Panc1 (cell line): ENCODE measurements around the gene LHFPL3. TPM values are rescaled to one million over a fixed set of nuclear protein-coding genes. Genes with fewer than 3 reads are reported as not detected.

Source experiments
- ATAC-seq: fragments of 200-7000 bp; cut with Tn5 transposase; 2 replicates; pipeline ENCODE4 v1.9.1; 2020; ENCODE audit warnings: mild to moderate bottlenecking, moderate library complexity
- BruUV-seq: library from RNA; stranded (reverse); fragments of 400-500 nt; replicated peaks from 2 replicates; lab custom pipeline; 2021; lab: Mats Ljungman, UMichigan
- CTCF ChIA-PET: fragments of 300-600 bp; sonication (Branson Sonifier 250); formaldehyde crosslinking; loops from one replicate; lab custom pipeline; 2022; ENCODE audit warnings: antibody characterized with exemption; lab: Charles Lee
- POLR2A ChIA-PET: fragments of 300-600 bp; sonication (Branson Sonifier 250); formaldehyde crosslinking; loops from one replicate; lab custom pipeline; 2022; ENCODE audit warnings: antibody characterized with exemption; lab: Charles Lee
- DNase-seq: peaks from one replicate; pipeline ENCODE4 v3.0.0-alpha.2; 2010; ENCODE audit warnings: low read depth, low spot score
- H3K27ac ChIP-seq: 2 replicates; pipeline ENCODE4 v1.5.1; 2011; ENCODE audit warnings: mild to moderate bottlenecking, low read length, inconsistent platforms
- H3K27me3 ChIP-seq: fragments of 200-500 bp; sonication (Bioruptor generic); 2 replicates; pipeline ENCODE4 v1.6.0; 2014; ENCODE audit warnings: low read length, inconsistent platforms; ENCODE audit not compliant: control insufficient read depth, insufficient read depth
- H3K36me3 ChIP-seq: fragments of 200-500 bp; sonication (Bioruptor generic); 2 replicates; pipeline ENCODE4 v1.5.1; 2014; ENCODE audit warnings: inconsistent platforms, mild to moderate bottlenecking, low read length, moderate library complexity; ENCODE audit not compliant: control insufficient read depth, insufficient read depth
- H3K4me1 ChIP-seq: 2 replicates; pipeline ENCODE4 v1.5.1; 2011; ENCODE audit warnings: inconsistent platforms, mild to moderate bottlenecking, low read length, moderate library complexity; ENCODE audit not compliant: control insufficient read depth, insufficient read depth
- H3K4me3 ChIP-seq, 2 experiments: 2 replicates each; pipeline ENCODE4 v1.5.1; 2011 to 2012; ENCODE audit warnings: low read depth in 2 of 2, low read length in 2 of 2, mild to moderate bottlenecking in 2 of 2, inconsistent platforms in 1 of 2, moderate library complexity in 1 of 2
- H3K9me3 ChIP-seq: fragments of 200-500 bp; sonication (Bioruptor generic); 2 replicates; pipeline ENCODE4 v1.5.1; 2014; ENCODE audit warnings: low read depth, mild to moderate bottlenecking, inconsistent platforms, low read length, moderate library complexity; ENCODE audit not compliant: control insufficient read depth, insufficient read depth
- POLR2AphosphoS5 ChIP-seq: IDR thresholded peaks from 2 replicates; pipeline ENCODE4 v1.6.1; 2012; ENCODE audit warnings: mild to moderate bottlenecking, low read depth, low read length, moderate library complexity
- SIN3A ChIP-seq: IDR thresholded peaks from 2 replicates; pipeline ENCODE4 v1.6.1; 2012; ENCODE audit warnings: low read depth, mild to moderate bottlenecking, low read length, moderate library complexity, borderline replicate concordance; ENCODE audit not compliant: insufficient read depth
- TCF7L2 ChIP-seq: IDR thresholded peaks from 2 replicates; pipeline ENCODE4 v1.6.1; 2011; ENCODE audit warnings: mild to moderate bottlenecking, low read depth, low read length, inconsistent platforms
- in situ Hi-C: cut with HindIII; loops from 2 replicates; pipeline ENCODE4 v1.10.0; 2016; ENCODE audit warnings: low sequenced_read_pairs, low pct_unique_long_range_greater_than_20kb
- intact Hi-C: fragments of 100-400 bp; cut with micrococcal nuclease; formaldehyde crosslinking; loops from one replicate; pipeline ENCODE4 v1.10.0; 2022; ENCODE audit not compliant: unreplicated experiment
- total RNA-seq: library from RNA; stranded (reverse); gene quantifications from one replicate; pipeline ENCODE4 v1.2.1, GENCODE V29; 2021; ENCODE audit not compliant: unreplicated experiment
- TF ChIP-seq, protein P1 (sequence below): fragments of 450-650 bp; IDR thresholded peaks from 2 replicates; pipeline ENCODE4 v1.5.1; 2017; ENCODE audit warnings: mild to moderate bottlenecking
- TF ChIP-seq, protein P2 (sequence below), 2 experiments: IDR thresholded peaks; 2 replicates each; pipeline ENCODE4 v1.6.1; 2011 to 2012; ENCODE audit warnings: low read depth in 2 of 2, control low read depth in 1 of 2, low read length in 1 of 2, mild to moderate bottlenecking in 1 of 2, moderate library complexity in 1 of 2; ENCODE audit not compliant: insufficient read depth in 1 of 2

Gene LHFPL3
- total RNA-seq, 1 experiment from 2014 or later, result not detected

DNA sequence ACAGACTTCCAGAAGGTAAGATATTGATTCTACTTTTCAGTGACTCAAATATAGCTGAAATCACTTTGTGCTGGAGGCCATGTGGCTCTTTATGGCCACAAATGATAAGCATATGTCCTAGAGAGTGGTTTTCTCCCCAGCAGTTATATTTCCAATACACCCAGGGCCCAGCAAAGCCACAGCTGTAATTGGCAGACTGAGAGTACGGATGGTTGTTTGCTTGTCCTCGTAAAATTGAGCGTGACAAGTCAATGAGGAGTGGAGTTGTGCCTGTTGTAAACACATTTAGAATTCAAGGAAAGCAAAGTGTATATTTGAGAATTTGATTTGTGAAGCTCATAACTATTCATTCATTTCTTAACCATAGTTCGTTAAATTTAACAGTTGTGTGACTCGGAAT, 201.8 kb downstream of the LHFPL3 start:
- Histone ChIP-seq H3K36me3 (no peaks in the 10 kb centered on the region), H3K27ac (no peak overlapping the region), H3K27me3 (no peaks in the 10 kb centered on the region), H3K4me1 (no peaks in the 10 kb centered on the region), H3K9me3 (no peaks in the 10 kb centered on the region), H3K4me3 (no peak overlapping the region)
- TF ChIP-seq, protein P1, sequence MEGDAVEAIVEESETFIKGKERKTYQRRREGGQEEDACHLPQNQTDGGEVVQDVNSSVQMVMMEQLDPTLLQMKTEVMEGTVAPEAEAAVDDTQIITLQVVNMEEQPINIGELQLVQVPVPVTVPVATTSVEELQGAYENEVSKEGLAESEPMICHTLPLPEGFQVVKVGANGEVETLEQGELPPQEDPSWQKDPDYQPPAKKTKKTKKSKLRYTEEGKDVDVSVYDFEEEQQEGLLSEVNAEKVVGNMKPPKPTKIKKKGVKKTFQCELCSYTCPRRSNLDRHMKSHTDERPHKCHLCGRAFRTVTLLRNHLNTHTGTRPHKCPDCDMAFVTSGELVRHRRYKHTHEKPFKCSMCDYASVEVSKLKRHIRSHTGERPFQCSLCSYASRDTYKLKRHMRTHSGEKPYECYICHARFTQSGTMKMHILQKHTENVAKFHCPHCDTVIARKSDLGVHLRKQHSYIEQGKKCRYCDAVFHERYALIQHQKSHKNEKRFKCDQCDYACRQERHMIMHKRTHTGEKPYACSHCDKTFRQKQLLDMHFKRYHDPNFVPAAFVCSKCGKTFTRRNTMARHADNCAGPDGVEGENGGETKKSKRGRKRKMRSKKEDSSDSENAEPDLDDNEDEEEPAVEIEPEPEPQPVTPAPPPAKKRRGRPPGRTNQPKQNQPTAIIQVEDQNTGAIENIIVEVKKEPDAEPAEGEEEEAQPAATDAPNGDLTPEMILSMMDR, result no peak
- no peak for TF ChIP-seq TCF7L2
- TF ChIP-seq, protein P2, sequence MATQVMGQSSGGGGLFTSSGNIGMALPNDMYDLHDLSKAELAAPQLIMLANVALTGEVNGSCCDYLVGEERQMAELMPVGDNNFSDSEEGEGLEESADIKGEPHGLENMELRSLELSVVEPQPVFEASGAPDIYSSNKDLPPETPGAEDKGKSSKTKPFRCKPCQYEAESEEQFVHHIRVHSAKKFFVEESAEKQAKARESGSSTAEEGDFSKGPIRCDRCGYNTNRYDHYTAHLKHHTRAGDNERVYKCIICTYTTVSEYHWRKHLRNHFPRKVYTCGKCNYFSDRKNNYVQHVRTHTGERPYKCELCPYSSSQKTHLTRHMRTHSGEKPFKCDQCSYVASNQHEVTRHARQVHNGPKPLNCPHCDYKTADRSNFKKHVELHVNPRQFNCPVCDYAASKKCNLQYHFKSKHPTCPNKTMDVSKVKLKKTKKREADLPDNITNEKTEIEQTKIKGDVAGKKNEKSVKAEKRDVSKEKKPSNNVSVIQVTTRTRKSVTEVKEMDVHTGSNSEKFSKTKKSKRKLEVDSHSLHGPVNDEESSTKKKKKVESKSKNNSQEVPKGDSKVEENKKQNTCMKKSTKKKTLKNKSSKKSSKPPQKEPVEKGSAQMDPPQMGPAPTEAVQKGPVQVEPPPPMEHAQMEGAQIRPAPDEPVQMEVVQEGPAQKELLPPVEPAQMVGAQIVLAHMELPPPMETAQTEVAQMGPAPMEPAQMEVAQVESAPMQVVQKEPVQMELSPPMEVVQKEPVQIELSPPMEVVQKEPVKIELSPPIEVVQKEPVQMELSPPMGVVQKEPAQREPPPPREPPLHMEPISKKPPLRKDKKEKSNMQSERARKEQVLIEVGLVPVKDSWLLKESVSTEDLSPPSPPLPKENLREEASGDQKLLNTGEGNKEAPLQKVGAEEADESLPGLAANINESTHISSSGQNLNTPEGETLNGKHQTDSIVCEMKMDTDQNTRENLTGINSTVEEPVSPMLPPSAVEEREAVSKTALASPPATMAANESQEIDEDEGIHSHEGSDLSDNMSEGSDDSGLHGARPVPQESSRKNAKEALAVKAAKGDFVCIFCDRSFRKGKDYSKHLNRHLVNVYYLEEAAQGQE (IDR thresholded peaks at IDR 0.05; ENCODE audit: insufficient read depth in 1 of 2, low read depth in 2 of 2, low read length in 1 of 2), result no peak
- TF ChIP-seq SIN3A, result no peak
- no peak for TF ChIP-seq POLR2AphosphoS5
- BruUV-seq, result no TSS peak
- DNase-seq (no peak), ATAC-seq (no peak)
- ChIA-PET POLR2A (no interaction called here), CTCF (no interaction called here)
- in situ Hi-C loops, result no loop called here
- intact Hi-C loops, result no loop called here

DNA sequence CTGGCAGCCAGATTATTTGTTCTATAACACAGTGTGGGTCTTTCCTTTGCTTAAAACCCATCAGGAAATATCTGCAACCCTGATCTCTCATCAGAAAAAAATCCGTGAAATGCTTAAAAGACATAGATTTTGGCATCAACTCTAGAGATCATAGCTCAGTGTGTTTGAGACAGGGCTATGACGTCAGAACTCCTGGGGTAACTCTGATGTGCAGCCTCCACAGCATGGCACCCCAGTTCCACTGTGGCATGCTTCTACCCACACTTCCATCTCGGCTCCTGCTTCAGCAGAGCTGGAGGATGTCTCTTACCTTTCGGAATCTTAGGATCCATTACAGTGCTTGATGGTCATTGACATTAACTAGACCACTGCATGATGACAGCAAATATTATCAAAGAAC, 205.7 kb downstream of the LHFPL3 start:
- H3K4me1 ChIP-seq, result no peaks in the 10 kb centered on the region
- H3K4me3 ChIP-seq, result no peak overlapping the region
- TF ChIP-seq TCF7L2 (no peak), SIN3A (no peak)
- TF ChIP-seq, protein P1, result no peak
- DNase-seq, result no peak
- H3K27me3 ChIP-seq, result no peaks in the 10 kb centered on the region
- H3K9me3 ChIP-seq, result no peaks in the 10 kb centered on the region
- ChIA-PET POLR2A (no interaction called here), CTCF (no interaction called here)
- no peak overlapping the region for H3K27ac ChIP-seq
- intact Hi-C loops (no loop called here), in situ Hi-C loops (no loop called here)
- no peak for ATAC-seq
- no TSS peak for BruUV-seq
- H3K36me3 ChIP-seq, result no peaks in the 10 kb centered on the region
